Measurements from ENCODE around the gene SETD7.

The SETD7 gene

DNA sequence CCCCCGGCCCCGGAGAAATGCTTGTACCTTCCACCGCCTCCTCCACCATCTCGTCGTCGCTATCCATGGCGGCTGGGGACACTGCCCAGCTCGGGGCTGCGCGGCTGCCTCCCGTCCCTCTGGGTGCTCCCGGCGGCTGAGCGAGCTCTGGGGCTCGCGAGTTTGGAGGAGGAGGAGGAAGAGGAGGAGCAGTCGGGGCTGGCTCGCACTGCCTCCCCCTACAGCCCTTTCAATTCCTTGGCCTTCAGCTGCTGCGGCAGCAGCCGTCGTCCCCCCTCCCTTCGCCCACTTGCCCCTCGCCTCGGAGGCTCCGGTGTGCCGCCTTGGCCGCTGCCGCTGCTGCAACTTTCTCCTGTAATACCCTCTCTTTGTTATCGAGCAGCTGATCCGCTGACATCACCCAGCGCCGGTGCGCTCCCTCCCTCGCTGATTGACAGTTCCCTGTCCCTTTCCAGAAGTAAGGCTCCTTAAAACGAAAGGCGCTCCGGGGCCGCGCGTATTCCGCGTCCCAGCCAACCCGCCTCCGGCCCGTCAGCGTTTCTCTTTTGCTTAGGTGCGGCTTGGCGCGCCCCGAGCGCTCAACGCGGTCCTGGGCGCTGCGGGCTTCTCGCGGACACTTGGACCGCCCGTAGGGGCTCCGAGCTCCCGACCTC lies at the start of gene SETD7:
Gene SETD7 (minus strand): TSS at position 149 of the 653 bp plus-strand sequence. CDS start 82 bp downstream, at position 67.
- peak; percentile 77 for DNase-seq

DNA sequence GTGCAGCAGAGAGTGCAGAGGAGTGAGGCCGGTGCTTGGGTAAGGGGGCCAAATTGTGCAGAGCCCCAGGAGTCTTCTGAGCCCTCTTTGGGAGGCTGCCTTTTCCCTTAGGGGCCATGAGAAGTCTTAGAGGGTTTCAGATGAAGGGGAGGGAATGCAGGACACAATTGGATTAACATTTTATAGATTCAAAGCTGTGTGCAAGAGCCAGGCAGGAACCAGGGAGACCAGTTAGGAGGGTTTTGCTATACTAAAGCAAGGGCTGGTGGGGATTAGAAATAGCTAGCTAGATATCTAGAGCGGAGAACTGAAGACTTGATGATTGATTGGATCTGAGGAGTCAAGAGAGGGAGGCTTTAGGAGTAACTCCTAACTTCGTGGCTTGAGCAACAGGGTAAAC lies 49.5 kb upstream of the SETD7 start:
- DNase-seq, result no peak

DNA sequence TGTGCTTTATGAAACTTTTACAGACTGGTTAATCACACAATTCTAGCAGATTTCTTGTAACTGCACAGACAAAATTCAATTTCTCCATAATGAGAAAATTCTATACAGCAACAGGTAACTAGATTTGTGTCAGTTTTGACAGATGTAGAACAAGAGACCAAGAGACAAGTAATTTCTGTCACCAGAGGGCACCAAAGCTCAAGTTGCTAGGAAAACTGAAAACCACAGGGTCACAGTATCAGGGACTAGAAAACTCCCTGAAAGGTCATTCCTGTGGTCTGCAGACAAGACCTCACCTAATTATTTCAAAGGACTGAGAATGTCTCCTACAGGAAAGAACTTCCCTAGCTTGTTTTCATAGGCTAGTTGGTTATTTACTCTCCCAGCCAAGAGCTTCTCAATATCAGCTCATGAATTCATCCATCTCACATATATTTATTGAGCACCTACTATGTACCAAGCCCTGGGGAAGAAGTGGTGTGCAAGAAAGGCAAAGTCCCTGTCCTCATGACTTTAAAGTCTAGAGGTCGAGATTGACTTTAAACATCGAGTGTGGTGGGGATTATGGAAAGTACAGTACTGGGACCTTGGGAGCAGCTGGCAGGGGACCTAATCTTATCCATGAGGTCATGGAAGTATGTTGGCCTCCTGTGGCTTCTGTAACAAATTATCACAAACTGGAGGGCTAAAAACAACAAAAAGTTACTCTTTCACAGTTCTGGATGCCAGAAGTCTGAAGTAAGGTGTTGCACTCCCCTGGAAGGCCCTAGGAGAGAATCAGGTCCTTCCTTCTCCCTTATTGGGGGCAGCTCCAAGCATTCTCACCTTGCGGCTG lies 47.8 kb upstream of the SETD7 start:
- DNase-seq, result peak; percentile 62

DNA sequence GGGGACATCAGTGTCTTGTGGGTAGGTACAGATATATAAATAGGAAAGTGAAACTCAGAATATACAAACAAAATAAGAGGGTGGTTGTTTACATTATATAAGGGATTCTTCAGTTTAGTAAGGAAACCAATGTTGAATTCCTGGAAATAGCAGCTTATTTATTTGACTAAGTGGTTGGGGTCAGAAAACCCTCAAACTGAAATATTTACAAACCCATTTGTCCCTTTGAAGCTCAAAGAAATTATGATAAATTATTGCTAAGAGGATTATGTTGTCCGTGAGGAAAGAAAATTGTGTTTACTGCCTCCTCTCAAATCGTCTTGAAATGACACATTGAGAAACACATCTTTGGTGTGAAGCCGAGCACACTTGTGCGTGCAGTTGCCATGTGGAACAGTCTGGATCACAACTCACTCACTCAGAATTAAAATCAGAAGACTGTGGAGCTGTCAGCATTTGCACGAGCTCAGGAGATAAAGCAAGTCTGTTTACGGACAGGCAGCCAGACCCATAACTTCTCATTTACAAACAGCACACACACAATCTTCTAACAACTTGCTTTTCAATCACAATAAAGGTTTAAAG lies 46.8 kb upstream of the SETD7 start:
- no peak for DNase-seq

DNA sequence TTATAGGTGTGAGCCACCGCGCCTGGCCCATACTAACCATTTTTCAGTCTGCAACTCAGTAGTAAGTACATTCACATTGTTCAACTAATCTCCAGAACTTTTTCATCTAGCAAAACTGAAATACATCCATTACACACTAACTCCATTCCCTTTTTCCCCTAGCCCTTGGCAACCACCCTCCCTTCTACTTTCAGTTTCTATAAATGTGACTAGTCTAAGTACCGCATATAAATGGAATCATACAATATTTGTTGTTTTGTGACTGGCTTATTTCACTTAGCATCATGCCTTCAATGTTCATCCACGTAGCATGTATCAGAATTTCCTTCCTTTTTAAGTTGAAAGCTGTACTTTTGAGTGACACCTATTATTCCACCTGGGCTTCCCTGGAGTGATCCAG lies 44.6 kb upstream of the SETD7 start:
- no peak for DNase-seq

DNA sequence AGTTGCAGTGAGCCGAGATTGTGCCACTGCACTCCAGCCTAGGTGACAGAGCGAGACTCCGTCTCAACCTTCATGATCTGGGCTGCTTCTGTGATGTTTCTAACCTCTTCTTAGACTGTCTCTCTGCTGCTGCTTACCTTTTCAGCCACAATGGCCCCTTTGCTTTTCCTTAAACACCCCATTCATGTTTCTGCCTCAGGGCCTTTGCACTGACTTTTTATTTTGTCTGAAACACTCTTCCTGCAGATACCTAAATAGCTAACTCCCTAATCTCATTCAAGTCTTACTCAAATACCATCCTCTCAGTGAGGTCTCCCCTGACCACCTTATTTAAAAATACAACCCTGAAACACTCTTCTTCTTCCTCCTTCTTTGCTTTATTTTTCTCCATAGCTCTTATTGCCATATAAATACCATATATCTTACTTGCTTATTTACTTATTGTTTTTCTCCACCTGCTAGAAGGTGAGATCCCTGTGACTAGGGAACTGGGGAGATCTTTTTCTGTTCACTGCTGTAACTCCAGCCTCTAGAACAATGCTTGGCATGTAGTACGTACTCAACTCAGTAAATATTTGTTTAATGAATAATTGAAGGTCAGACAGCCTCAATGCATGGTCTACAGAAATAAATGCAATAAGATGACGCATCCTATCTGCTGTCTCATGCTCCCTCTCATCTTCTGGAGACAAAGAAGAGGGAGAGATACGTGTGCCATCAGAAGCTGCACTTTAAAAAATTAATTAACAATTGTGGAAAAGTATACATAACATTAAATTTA lies 43.8 kb upstream of the SETD7 start:
- DNase-seq, result no peak

DNA sequence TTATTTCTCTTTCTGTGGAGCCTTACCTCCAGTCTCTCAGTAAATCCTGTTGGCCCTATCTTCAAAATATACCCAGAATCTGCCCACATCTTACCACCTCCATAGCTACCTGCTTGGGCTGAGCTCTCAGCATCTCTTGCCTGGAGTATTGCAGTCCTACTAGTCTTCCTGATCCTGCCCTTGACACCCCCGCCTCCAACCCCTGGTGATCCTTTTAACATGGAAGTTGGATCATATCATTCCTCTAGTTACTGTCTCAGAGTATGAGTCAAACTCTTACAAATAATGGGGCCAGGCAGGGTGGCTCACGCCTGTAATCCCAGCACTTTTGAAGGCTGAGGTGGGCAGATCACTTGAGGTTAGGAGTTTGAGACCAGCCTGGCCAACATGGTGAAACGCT lies 43.1 kb upstream of the SETD7 start:
- DNase-seq, result no peak

DNA sequence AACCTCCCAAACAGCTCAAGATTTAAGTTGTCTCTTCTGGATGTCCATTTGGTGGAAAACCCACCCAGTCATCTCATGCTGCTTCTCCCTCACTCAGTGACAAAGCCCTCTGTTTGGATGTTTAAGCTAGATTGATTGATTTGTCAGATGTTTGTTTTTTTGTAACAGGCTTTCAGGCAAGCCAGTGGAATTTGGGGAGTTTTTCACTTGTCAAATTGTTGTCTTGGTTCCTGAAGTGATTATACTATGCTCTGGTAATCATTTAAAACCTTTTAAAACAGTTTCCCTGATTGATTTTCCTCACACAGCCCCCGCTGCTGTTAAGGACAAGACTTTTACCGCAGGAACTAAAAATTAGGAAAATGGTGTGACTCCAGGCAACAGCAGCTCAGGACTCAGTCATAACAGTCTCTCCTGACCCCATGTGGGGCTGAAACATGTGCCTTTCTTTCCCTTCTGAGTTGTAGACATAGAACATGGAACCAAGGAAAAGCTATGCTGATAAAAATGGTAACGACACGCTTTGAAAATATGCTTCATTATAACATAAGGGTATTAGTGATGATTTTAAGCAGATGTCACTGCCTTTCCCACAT lies 40.8 kb upstream of the SETD7 start:
- no peak for DNase-seq

DNA sequence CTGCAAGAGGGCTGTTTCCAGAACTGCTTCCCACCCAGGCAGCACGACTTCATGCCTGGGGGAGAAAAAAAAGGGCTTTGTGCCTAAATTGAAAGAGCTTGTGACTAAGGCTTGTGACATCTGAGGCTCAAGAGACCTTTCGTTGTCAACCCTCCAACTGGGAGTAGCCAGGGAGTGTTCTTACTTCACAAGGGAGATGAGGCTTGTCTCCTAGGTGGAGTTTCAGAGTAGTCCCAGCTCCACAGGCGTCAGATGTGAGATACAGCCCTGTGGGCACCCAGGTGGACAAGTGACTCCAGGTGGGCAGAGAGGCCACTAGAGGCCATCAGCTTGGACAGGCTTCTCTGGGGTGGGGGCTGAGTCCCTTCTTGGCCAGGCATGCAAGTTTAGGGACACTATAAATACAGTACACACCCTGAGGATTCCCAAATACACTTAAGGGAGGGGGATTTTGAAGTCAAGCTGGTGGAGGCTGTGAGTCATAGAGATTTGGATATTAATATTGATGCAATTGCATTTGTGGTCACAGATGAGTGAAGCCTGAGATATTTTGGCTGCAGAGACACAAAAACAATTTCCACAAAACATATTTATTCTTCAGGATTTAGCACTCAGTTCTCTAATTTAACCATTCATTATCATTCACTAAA lies 40.1 kb upstream of the SETD7 start:
- DNase-seq, result no peak

DNA sequence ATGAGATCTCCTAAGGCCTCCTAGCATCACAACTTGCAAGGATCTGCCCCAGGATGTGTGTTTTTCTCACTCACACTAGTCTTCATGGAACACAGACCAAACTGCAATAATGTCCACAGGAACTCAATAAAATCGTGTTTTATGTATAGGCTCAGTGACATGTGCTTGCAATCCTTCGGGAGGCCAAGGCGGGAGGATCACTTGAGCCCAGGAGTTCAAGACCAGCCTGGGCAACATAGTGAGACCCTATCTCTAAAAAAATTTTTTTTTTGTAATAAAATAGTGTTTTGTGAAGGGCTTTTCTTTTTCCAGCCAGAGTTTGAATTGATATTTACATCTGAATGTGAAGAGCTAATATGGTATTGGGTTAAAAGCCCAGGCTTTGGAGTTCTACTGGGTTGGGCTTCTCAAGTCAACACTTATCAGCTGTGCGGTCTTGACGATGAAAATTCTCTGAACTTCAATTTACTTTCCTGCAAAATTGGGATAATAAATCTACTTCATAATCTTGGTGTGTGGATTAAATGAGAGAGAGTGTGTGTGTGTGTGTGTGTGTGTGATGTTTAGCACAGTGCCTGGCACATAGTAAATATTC lies 38.7 kb upstream of the SETD7 start:
- DNase-seq, result no peak

DNA sequence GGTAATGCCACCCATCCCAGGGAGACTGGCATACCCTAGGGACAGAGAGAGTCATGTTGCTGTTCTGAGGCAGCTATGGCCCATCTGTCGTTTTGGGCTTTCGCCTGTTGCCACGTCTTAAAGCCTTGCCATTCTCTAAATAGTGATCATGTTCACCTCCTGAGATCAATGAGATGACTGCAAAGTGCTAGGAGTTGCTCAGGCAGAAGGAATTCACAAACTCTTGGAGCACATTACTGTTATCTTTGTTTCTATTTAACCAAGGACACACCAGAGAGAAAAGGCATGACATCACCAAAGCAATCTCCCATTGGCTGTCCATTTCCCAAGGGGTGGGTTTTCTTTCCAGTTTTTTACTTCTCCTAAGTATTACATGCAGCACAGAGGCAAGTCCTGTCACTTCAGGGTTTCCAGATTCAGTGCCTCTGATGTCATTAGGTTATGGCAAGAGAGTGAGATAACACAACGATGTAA lies 37.1 kb upstream of the SETD7 start:
- DNase-seq, result no peak

DNA sequence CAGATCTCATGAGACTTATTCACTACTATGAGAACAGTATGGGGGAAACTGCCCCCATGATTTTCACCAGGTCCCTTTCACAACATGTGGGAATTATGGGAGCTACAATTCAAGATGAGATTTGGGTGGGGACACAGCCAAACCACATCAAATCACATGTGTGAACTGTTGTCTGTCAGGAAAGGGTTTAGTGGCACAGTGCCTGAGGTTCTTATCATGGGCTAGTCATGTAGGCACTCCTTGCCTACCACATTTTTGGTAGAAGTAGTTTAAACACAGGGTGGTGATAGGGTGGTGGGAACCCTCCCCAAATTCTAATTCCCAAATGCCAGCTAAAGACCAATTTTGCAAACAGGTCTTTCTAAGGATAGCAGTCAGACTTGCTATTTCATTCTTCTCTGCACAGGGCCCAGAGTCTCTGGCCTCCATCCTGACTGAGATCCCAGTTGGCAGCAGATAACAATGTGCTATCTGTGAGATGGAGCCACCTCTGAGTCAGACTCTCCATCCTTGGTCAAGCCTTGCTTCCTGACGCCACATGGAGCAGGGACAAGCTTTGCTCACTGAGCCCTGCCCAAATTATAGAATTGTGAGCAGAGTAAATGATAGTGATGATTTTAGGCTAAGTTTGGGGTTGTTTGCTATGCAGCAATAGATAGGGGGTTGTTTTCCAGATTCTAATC lies 33.5 kb upstream of the SETD7 start:
- DNase-seq, result no peak

DNA sequence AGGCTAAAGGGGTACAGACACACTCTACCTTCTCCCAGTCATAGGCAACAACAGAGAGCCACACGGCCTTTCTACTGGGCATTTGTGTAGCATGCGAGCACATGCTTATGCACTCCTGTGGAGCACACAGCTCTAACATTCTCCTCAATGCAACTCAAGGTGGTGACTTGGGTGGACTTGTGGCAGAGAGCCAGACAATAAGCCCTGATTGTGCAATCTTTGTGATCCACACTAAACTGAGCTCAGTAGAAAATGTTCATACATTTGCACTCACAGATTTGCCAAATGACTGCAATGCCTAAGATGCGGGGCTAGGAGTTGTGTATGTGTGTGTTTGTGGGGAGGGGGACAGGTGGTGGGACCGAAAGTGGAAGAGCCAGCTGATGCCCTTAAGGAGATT lies 31.4 kb upstream of the SETD7 start:
- DNase-seq, result no peak

DNA sequence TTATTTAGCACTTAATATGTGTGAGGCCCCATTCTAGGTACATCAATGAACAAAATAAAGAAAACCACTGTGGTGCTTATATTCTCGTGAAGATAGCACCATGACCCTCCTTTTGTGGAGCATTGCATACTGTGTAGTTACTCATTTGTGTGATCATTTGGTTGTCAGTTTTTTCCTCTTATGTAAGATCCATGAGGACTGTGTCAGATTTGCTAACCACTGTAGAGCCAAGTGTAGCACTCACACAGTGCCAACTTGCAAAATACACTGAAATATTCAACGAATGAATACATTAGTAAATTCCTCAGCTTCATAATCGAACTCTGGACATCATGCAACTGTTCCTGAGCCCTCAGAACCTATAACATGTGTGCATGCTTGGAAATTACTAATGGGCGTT lies 29.5 kb upstream of the SETD7 start:
- no peak for DNase-seq

DNA sequence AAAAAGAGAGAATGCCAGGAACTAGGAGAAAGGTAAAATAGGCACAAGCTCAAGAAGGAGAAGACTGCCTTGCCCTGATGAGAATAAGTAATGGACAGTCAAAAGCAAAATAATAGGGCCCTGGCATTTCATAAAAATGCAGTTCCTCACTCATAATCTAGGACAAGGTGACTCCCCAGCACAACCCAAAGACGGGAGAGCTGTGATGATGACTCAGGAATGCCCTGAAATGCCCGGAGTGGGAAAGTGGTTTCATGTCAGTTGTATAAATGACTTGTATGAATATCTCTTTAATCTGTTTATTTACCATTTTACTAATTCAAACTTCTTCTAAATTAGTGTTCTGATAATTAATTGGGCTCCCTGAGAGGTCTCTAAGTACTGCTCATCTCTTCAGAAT lies 28.8 kb upstream of the SETD7 start:
- no peak for DNase-seq

DNA sequence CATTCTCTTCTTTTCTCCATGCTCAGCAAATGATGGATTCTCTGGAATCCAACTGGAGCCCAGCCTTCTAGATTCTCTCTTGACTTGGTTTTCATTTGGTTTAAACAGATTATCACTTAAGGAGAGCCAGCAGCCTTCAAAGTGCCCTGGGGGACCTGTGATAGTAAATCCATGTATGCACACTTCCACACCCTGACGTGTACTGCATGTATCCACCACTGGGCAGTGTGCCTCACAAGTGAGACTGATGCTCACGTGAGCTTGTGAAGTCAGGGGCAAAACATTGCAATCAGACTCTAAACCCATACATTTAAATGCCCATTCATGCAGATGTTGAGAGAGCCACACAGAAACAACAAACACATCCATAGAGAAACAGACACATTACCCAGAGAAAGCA lies 28.0 kb upstream of the SETD7 start:
- no peak for DNase-seq

DNA sequence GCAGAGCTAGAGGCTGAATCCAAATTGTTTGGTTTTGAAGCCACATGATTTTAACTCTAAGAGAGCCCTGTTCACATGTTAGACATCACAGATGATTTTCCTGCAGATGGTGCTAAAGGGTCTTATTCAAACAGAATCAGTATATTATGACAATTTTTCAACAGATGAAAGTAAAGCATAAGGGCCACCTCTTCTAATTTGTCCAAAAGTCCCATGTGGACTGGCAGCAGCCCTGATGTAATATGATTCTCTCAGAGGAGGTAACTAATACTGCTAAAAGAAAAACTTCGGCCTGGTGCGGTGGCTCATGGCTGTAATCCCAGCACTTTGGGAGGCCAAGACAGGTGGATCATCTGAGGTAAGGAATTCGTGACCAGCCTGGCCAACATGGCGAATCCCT lies 26.0 kb upstream of the SETD7 start:
- DNase-seq, result no peak

DNA sequence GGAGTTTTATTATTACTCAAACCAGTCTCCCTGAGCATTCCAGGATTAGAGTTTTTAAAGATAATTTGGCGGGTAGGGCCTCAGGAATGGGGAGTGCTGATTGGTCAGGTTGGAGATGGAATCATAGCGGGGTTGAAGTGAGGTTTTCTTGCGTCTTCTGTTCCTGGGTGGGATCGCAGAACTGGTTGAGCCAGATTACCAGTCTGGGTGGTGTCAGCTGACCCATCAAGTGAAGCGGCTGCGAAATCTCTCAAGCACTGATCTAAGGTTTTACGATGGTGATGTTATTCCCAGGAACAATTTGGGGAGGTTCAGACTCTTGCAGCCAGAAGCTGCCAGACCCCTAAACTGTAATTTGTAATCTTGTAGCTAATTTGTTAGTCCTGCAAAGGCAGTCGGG lies 25.1 kb upstream of the SETD7 start:
- DNase-seq, result no peak

DNA sequence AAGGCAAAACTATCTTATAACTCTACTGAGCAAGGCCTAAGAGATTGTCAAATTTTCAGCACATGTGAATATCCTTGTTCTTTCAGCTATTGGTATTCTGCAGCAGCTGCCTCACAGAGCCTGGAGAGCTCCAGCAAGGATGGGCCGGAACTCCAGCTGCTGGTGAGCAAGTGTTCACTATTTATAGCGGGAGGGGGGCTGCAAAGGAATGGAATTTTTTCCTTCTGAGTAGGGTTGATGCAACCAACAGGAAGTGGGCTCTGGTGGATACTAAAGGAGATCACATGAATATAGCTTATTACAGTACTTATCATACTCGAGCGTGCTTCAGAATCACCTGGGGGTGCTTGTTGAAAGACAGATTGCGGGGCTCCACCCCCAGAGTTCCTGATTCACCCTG lies 20.2 kb upstream of the SETD7 start:
- DNase-seq, result no peak

DNA sequence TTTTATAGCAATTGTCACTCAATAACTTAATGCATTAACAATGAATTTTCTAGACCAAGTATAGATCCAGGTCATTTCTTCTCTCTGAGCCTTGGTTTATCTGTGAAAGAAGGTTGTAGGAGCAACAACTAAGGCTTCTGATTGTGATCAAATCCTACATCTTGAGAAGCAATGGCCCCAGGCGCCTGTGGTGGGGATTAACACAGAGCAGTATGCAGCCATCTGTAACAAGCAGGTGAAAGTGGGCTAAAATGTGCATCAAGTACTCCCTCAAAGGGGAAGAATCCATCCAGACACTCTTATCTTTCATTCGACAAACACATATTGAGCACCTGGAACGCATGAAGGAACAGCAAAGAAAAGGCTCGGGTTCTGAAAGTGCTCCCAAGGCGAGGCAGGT lies 19.1 kb upstream of the SETD7 start:
- no peak for DNase-seq

DNA sequence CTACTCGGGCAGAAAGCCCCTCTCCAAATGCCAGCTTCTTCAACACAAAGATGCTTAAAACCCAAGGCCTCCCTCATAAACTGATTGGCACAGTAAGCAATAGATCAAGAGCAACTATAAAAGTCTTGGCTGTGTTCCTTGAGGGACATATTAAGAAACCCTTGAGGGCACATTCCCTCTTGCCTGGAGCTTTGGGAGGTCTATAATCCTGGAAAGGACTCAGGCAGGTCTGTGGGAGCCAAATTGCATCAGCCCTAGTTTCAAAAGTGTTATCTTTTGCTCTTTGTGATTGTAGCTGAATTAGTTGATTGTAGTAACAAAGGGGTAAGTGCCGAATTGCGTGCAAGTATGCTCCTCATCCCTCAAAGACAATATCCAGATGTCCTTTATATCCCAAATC lies 18.6 kb upstream of the SETD7 start:
- DNase-seq, result no peak

Data from KG1 (cell line).